Mesenchymal stem cell (in vitro differentiated cells and primary cell): ENCODE results near the gene PLA2G2C.

Experiments
- DNase-seq: peaks from one replicate; pipeline ENCODE4 v3.0.0-alpha.2; 2013
- H2AFZ ChIP-seq: one replicate; pipeline ENCODE4 v1.6.1; 2013; ENCODE audit warnings: low read depth, mild to moderate bottlenecking, control low read depth, inconsistent platforms, low read length, moderate library complexity
- H2AK5ac ChIP-seq: 2 replicates; pipeline ENCODE4 v1.6.1; 2013; ENCODE audit warnings: low read length, moderate library complexity, mild to moderate bottlenecking, inconsistent platforms; ENCODE audit not compliant: severe bottlenecking
- H2BK120ac ChIP-seq: one replicate; pipeline ENCODE4 v1.6.1; 2013; ENCODE audit warnings: low read depth, mild to moderate bottlenecking, inconsistent platforms, low read length, moderate library complexity
- H2BK12ac ChIP-seq, 2 experiments: one replicate each; pipeline ENCODE4 v1.6.1; 2013; ENCODE audit warnings: inconsistent platforms in 2 of 2, low read length in 2 of 2, mild to moderate bottlenecking in 2 of 2, moderate library complexity in 2 of 2, control low read depth in 1 of 2
- H2BK15ac ChIP-seq: one replicate; pipeline ENCODE4 v1.6.1; 2013; ENCODE audit warnings: mild to moderate bottlenecking, low read depth, inconsistent platforms; ENCODE audit not compliant: poor library complexity, severe bottlenecking
- H2BK5ac ChIP-seq: 2 replicates; pipeline ENCODE4 v1.6.1; 2013; ENCODE audit warnings: low read depth, mild to moderate bottlenecking, low read length, control low read depth, inconsistent platforms; ENCODE audit not compliant: poor library complexity, severe bottlenecking
- H3K14ac ChIP-seq, 2 experiments: one replicate each; pipeline ENCODE4 v1.6.1; 2013; ENCODE audit warnings: inconsistent platforms in 2 of 2, low read length in 2 of 2, control low read depth in 1 of 2, mild to moderate bottlenecking in 1 of 2, moderate library complexity in 1 of 2
- H3K18ac ChIP-seq, 2 experiments: one replicate each; pipeline ENCODE4 v1.6.1; 2013; ENCODE audit warnings: inconsistent platforms in 2 of 2, low read length in 2 of 2, control low read depth in 1 of 2, low read depth in 1 of 2, mild to moderate bottlenecking in 1 of 2
- H3K23ac ChIP-seq, 2 experiments: one replicate each; pipeline ENCODE4 v1.6.1; 2013; ENCODE audit warnings: inconsistent platforms in 2 of 2, low read length in 2 of 2, mild to moderate bottlenecking in 2 of 2, moderate library complexity in 2 of 2, control low read depth in 1 of 2
- H3K27ac ChIP-seq: 2 replicates; pipeline ENCODE4 v1.5.1; 2013; ENCODE audit warnings: mild to moderate bottlenecking, moderate library complexity, low read length, control low read depth, inconsistent platforms; ENCODE audit not compliant: poor library complexity, severe bottlenecking
- H3K27me3 ChIP-seq, 2 experiments: 2 replicates each; pipeline versions ENCODE4 v1.6.1 to v1.7.0; 2013; ENCODE audit warnings: low read length in 2 of 2, mild to moderate bottlenecking in 2 of 2, moderate library complexity in 2 of 2, control low read depth in 1 of 2, inconsistent platforms in 1 of 2; ENCODE audit not compliant: control insufficient read depth in 1 of 2, insufficient read depth in 1 of 2
- H3K36me3 ChIP-seq, 2 experiments: 2 replicates each; pipeline versions ENCODE4 v1.6.1 to v1.7.0; 2013; ENCODE audit warnings: low read length in 2 of 2, control low read depth in 1 of 2, inconsistent platforms in 1 of 2, low read depth in 1 of 2, mild to moderate bottlenecking in 1 of 2; ENCODE audit not compliant: insufficient read depth in 2 of 2, control insufficient read depth in 1 of 2
- H3K4ac ChIP-seq, 2 experiments: one replicate each; pipeline ENCODE4 v1.6.1; 2013; ENCODE audit warnings: inconsistent platforms in 2 of 2, low read length in 2 of 2, mild to moderate bottlenecking in 2 of 2, moderate library complexity in 2 of 2, control low read depth in 1 of 2, low read depth in 1 of 2
- H3K4me1 ChIP-seq: 2 replicates; pipeline ENCODE4 v1.6.1; 2013; ENCODE audit warnings: low read depth, low read length, control low read depth; ENCODE audit not compliant: control insufficient read depth, insufficient read depth
- H3K4me2 ChIP-seq: 2 replicates; pipeline ENCODE4 v1.6.1; 2013; ENCODE audit warnings: low read length, mild to moderate bottlenecking, inconsistent platforms; ENCODE audit not compliant: poor library complexity, severe bottlenecking
- H3K4me3 ChIP-seq, 2 experiments: 2 replicates each; pipeline versions ENCODE4 v1.5.1 to v1.7.0; 2013; ENCODE audit warnings: low read length in 2 of 2, mild to moderate bottlenecking in 2 of 2, control low read depth in 1 of 2, low read depth in 1 of 2; ENCODE audit not compliant: insufficient read depth in 1 of 2
- H3K79me1 ChIP-seq: replicated peaks from 2 replicates; pipeline ENCODE4 v1.6.1; 2013; ENCODE audit warnings: mild to moderate bottlenecking, control low read depth, low read length, inconsistent platforms; ENCODE audit not compliant: poor library complexity, severe bottlenecking
- H3K9ac ChIP-seq: 2 replicates; pipeline ENCODE4 v1.7.0; 2013; ENCODE audit warnings: mild to moderate bottlenecking, low read length, moderate library complexity
- H3K9me3 ChIP-seq: 2 replicates; pipeline ENCODE4 v1.7.0; 2013; ENCODE audit warnings: mild to moderate bottlenecking, low read length; ENCODE audit not compliant: control insufficient read depth
- H4K8ac ChIP-seq: one replicate; pipeline ENCODE4 v1.6.1; 2013; ENCODE audit warnings: inconsistent platforms, mild to moderate bottlenecking, low read length, moderate library complexity
- H4K91ac ChIP-seq: one replicate; pipeline ENCODE4 v1.6.1; 2013; ENCODE audit warnings: mild to moderate bottlenecking, low read length, inconsistent platforms
- WGBS: methylation state at CpG from one replicate; pipeline ENCODE4 v1.1.7; 2013; ENCODE audit warnings: mixed read lengths; 5-methylcytosine and 5-hydroxymethylcytosine counted together

Gene PLA2G2C

GRCh38 chr1:20195462-20195780, 9.1 kb upstream of the PLA2G2C start:
- H3K9me3 ChIP-seq: no peaks in the 10 kb centered on the region
- no peak overlapping the region for H4K91ac ChIP-seq
- no peaks in the 10 kb centered on the region for H3K36me3 ChIP-seq
- no peak for DNase-seq
- H3K4ac ChIP-seq: no peak overlapping the region
- no peaks in the 10 kb centered on the region for H3K4me1 ChIP-seq
- no peak overlapping the region for H2AK5ac ChIP-seq
- no peak overlapping the region for H3K23ac ChIP-seq
- H3K18ac ChIP-seq: no peak overlapping the region
- no peak overlapping the region for H2BK120ac ChIP-seq
- no peak overlapping the region for H3K14ac ChIP-seq
- no peak overlapping the region for H2BK12ac ChIP-seq
- H3K27ac ChIP-seq: no peak overlapping the region
- peaks cover 23 to 45% of the 10 kb centered on the region in 2 experiments for H3K27me3 ChIP-seq
- H3K9ac ChIP-seq: peak overlapping the region; percentile 62
- no peak overlapping the region for H2AFZ ChIP-seq
- H2BK5ac ChIP-seq: no peak overlapping the region
- H3K4me3 ChIP-seq: no peak overlapping the region
- no peak overlapping the region for H2BK15ac ChIP-seq
- 92% methylated on average over 3 of the region's 4 CpGs for WGBS
- no peaks in the 10 kb centered on the region for H3K79me1 ChIP-seq
- no peak overlapping the region for H3K4me2 ChIP-seq
- H4K8ac ChIP-seq: no peak overlapping the region

DNA sequence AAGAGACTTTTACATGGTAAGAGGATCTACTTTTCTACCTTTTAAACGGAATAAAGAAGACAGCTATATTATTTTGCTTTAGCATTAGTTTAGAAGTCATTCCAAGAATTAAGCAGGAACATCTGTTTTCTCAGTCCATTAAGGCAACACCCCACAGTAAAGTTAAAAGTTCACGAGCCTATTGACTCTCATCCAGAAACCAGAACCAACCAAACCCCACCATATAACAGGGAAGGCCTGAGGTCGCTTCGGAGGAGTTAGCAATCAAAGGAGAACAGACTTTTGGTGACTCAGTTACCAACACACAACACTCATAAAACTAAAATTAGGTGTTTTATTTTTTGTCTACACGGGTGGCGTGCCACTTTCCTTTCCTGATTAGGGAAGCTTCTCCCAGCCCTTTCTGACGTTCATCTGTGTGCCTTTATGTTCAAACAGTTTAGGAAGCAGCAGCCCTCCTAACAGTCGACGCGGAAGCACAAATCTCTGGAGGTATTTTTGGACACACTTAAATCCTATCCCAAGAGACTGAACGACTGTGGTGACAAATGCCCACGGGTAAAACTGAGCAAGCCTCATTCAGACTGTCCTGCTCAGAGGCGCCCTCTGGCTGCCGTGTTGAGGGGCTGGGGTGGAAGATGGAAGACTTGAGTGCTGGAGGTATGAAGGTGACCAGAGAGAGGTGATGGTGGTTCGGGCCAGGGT, 8.6 kb upstream of the PLA2G2C start:
- Histone ChIP-seq H2AK5ac (no peak overlapping the region), H3K36me3 (no peaks in the 10 kb centered on the region), H2BK5ac (no peak overlapping the region), H4K91ac (no peak overlapping the region), H2BK15ac (no peak overlapping the region), H3K9me3 (no peaks in the 10 kb centered on the region), H3K14ac (no peak overlapping the region), H4K8ac (no peak overlapping the region), H2BK12ac (no peak overlapping the region), H3K4me2 (no peak overlapping the region), H3K27me3 (peaks cover 23 to 42% of the 10 kb centered on the region in 2 experiments), H3K9ac (peak overlapping the region; percentile 62), H3K27ac (no peak overlapping the region), H2AFZ (no peak overlapping the region), H2BK120ac (no peak overlapping the region), H3K4ac (no peak overlapping the region), H3K23ac (no peak overlapping the region), H3K4me3 (peak overlapping the region in 1 of 2 experiments; percentile 40), H3K4me1 (no peaks in the 10 kb centered on the region), H3K79me1 (no peaks in the 10 kb centered on the region), H3K18ac (no peak overlapping the region)
- peak; percentile 56 for DNase-seq
- 43% methylated on average over 15 of the region's 15 CpGs for WGBS

GRCh38 chr1:20194224-20194623, 7.9 kb upstream of the PLA2G2C start:
- no peak overlapping the region for H2AK5ac ChIP-seq
- no peak overlapping the region for H3K4me2 ChIP-seq
- no peaks in the 10 kb centered on the region for H3K9me3 ChIP-seq
- H3K4me3 ChIP-seq: no peak overlapping the region
- no peak overlapping the region for H3K14ac ChIP-seq
- no peak overlapping the region for H4K8ac ChIP-seq
- H2AFZ ChIP-seq: no peak overlapping the region
- no peak overlapping the region for H4K91ac ChIP-seq
- no peaks in the 10 kb centered on the region for H3K36me3 ChIP-seq
- H3K9ac ChIP-seq: no peak overlapping the region
- peaks cover 25 to 42% of the 10 kb centered on the region in 2 experiments for H3K27me3 ChIP-seq
- no peak overlapping the region for H2BK120ac ChIP-seq
- H3K27ac ChIP-seq: no peak overlapping the region
- no peaks in the 10 kb centered on the region for H3K4me1 ChIP-seq
- DNase-seq: no peak
- H2BK5ac ChIP-seq: no peak overlapping the region
- WGBS: 82% methylated on average over 2 of the region's 2 CpGs
- no peak overlapping the region for H3K18ac ChIP-seq
- H3K4ac ChIP-seq: no peak overlapping the region
- H3K23ac ChIP-seq: no peak overlapping the region
- no peaks in the 10 kb centered on the region for H3K79me1 ChIP-seq
- no peak overlapping the region for H2BK15ac ChIP-seq
- H2BK12ac ChIP-seq: no peak overlapping the region

DNA sequence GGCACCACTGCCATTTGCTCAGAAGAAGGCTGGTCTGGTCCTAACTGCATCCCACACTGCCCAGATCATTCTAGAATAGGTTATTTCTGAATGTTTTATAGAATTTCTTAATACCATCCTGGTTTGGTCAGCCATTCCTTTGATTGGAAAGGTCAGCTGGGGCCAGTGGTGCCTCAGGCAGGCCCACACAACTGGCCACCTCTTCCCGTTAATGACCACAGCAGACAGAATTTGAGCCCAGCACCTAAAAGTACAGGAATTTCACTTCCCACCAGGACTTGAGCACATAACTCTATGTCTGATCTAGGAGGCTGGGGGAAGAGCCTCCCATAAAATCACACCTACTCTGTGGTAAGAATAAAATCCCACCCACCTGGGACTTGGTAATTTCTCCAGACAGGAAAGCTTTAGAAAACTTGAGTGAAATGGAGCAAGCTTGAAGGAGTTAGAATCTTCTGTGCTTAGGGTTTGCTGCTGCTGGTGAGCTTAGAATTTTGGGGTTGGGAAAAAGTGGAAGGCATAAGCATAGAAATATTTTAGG, 6.6 kb upstream of the PLA2G2C start:
- no peak overlapping the region for H3K14ac ChIP-seq
- H3K9ac ChIP-seq: no peak overlapping the region
- H3K36me3 ChIP-seq: no peaks in the 10 kb centered on the region
- no peaks in the 10 kb centered on the region for H3K4me1 ChIP-seq
- no peak overlapping the region for H3K4me2 ChIP-seq
- H3K27me3 ChIP-seq: peaks cover 37 to 52% of the 10 kb centered on the region in 2 experiments
- WGBS: 92% methylated on average over 1 of the region's 1 CpG
- no peak overlapping the region for H3K27ac ChIP-seq
- H2AK5ac ChIP-seq: no peak overlapping the region
- H3K4ac ChIP-seq: no peak overlapping the region
- H2AFZ ChIP-seq: no peak overlapping the region
- DNase-seq: no peak
- no peak overlapping the region for H3K23ac ChIP-seq
- H3K79me1 ChIP-seq: no peaks in the 10 kb centered on the region
- H4K8ac ChIP-seq: no peak overlapping the region
- H3K9me3 ChIP-seq: no peaks in the 10 kb centered on the region
- no peak overlapping the region for H2BK120ac ChIP-seq
- no peak overlapping the region for H2BK15ac ChIP-seq
- no peak overlapping the region for H4K91ac ChIP-seq
- no peak overlapping the region for H2BK12ac ChIP-seq
- no peak overlapping the region for H2BK5ac ChIP-seq
- H3K18ac ChIP-seq: no peak overlapping the region
- no peak overlapping the region for H3K4me3 ChIP-seq
